A549 treated with RU486 at 1 μM for 4 hours (cell line): ENCODE data around the gene STK10. TPM values are rescaled to one million over a fixed set of nuclear protein-coding genes. Genes with fewer than 3 reads are reported as not detected.

Source experiments
- total RNA-seq: library from RNA; stranded (reverse); fragments of 200-300 nt; extraction: Qiagen RNA extraction; gene quantifications from 5 replicates; pipeline ENCODE4 v1.2.3, GENCODE V29; 2022; ENCODE audit warnings: low read depth

The STK10 gene
- 24.4 to 29.7 TPM (median 26.6 TPM) in 5 replicates for total RNA-seq

DNA sequence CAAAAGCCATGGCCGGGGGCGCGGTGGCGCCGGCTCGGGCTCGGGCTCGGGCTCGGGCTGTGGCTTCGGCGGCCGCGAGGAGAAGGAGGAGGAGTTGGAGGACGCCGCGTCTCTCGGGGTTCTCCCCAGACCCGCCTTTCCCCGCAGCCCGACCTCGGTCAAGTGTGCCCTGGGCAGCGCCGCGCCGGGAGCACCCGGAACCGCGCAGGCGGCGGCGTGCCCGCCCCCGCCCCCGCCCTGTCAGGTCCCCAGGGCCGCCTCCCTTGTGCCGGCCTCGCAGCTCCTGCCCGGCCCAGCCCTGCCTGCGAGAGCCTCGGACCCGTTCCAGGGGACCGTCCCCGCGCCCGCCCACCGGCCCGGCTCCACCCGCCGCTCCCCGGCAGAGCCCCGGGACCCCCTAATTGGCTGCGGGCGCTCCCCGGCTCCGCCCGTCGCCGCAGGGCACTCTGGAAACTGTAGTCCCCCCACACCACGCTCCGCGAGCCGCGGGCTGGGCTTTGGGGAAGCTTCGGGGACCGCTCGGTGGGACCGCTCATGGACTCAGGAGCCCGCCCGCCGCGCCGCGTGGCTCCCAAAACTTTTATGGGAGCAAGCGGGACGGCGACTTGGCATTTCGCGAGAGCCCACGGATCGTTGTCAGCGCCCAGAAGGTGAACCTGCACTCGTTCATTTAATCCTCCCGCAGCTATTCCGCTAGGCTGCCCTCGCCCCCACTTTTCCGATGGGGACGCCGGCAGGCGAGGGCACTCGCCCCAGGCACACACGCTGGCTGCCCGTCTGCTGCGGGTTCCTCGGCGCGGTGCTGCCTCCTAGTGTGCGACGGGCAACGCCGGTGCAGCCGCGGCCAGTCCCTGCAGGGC is at the start of gene STK10:
TSS of gene STK10 (minus strand) at position 192 of the 860 bp plus-strand sequence. CDS start at position 10, 182 bp downstream.

DNA sequence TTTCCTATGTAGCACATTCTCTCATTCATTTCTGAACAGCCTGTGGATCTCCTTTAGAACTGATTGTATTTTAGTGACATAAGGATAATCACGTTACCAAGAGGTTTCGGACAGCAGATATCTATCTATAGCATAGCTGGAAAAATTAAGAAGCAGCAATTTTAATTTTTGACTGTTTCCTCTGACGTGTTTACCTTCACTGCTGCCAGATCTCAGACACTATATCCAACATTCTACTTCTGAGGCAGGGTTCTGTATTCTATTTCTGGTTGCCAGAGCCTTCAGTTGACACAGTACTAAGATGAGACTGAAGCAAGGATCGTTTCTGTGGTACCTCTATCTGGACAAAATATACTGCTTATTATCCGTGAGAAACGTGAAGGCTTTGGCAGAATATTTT is 5.8 kb upstream of the STK10 start, which contains the start of gene EFCAB9:
TSS of gene EFCAB9 (plus strand) at position 301 of the 400 bp plus-strand sequence. CDS start at position 302, 1 bp downstream.

DNA sequence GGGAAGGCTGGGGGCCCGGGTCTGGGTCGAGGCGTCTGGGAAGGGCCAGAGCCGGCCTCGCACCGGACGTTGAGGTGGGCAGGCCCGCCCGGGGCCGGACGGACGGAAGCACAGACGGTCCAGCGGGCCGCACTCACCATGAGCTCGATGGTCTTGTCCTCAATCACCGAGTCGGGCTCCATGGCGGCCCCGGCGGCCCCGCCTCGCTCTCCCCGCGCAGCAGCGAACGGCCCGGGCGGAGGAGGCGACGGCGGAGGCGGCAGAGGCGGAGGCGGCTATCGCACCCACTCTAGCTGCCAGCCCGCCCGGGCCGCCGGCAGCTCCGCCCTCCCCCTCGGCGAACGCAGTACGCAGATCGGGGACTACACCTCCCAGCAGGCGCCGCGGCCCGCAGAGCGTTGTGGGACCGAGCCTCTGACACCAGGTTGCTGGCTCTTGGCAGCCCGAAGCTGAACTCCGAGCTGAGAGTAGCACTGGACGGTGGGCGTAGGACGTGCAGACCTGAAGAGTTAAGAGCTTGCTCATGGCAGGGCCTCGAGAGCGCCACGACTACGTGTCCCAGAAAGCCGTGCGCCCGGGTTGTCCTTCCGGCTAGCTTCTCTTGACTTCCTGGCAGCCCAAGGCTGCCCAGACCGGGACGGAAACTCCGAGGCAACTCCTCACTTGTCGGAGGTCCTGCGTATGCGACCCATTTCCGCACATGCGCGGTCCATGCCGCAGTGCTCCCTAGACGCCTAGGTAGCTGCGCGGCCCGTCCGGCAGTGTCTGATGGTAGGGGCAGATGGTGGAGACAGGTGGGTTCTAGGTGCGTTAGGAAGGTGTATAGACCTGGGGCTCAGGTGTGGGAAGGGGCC is 181.5 kb downstream of the STK10 start, which contains the start of gene FBXW11:
TSS of gene FBXW11 (minus strand) at position 318 of the 854 bp plus-strand sequence. CDS start at position 182, 136 bp downstream.

Other genes with a start within 250 kb of the STK10 start
- gene FBXW11, start 181.6 kb downstream of the STK10 start, total RNA-seq: 26.8 to 42.3 TPM (median 38.9 TPM) in 5 replicates
- gene EFCAB9, start 5.9 kb upstream of the STK10 start, total RNA-seq: not detected in 5 replicates
- gene UBTD2, start 95.5 kb upstream of the STK10 start, total RNA-seq: 7.9 to 16.7 TPM (median 15.5 TPM) in 5 replicates